ENCODE data around the gene SHOC2. TPM values are rescaled to one million over a fixed set of nuclear protein-coding genes. Genes with fewer than 3 reads are reported as not detected.
A peak's percentile ranks its signal among the peaks of the same experiment; 100 is the strongest.

Gene SHOC2
- total RNA-seq, 4 donors from 2014 or later = 28.4 to 41.9 (median 36.2) TPM

- no peak for TF ChIP-seq POLR2A (IDR thresholded peaks at IDR 0.05)
- no peak for TF ChIP-seq CTCF (IDR thresholded peaks at IDR 0.05)
- 1 to 2% methylated on average over 16 of the region's 16 CpGs for WGBS, 2 donors
- peak overlapping the region; percentile 65 for H3K4me3 ChIP-seq (ENCODE audit: low read depth, poor library complexity, severe bottlenecking)
- no peak for DNase-seq (ENCODE audit: low spot score in 2 of 2)
- intact Hi-C loops (cut with DNase I; ENCODE audit: low total_unique reads) = no loop called here
Measured at GRCh38 chr10:110872984-110873923, 46.1 kb upstream of the SHOC2 start.

GRCh38 chr10:110873951-110874350 lies 45.5 kb upstream of the SHOC2 start:
- TF ChIP-seq CTCF (IDR thresholded peaks at IDR 0.05) = no peak
- TF ChIP-seq POLR2A (IDR thresholded peaks at IDR 0.05) = no peak
- 36 to 47% methylated on average over 2 of the region's 2 CpGs for WGBS, 2 donors
- no peak overlapping the region for H3K4me3 ChIP-seq (ENCODE audit: low read depth, poor library complexity, severe bottlenecking)
- no peak for DNase-seq (ENCODE audit: low spot score in 2 of 2)
- intact Hi-C loops (cut with DNase I; ENCODE audit: low total_unique reads) = no loop called here

GRCh38 chr10:110876000-110876399 lies 43.4 kb upstream of the SHOC2 start:
- intact Hi-C loops (cut with DNase I; ENCODE audit: low total_unique reads) = no loop called here

GRCh38 chr10:110876788-110877187 lies 42.6 kb upstream of the SHOC2 start:
- intact Hi-C loops (cut with DNase I; ENCODE audit: low total_unique reads) = no loop called here

More at GRCh38 chr10:110876000-110876399, 43.4 kb upstream of the SHOC2 start:
- no peak for DNase-seq (ENCODE audit: low spot score in 2 of 2)
- H3K4me3 ChIP-seq (ENCODE audit: low read depth, poor library complexity, severe bottlenecking) = no peak overlapping the region
- TF ChIP-seq CTCF (IDR thresholded peaks at IDR 0.05) (no peak), POLR2A (IDR thresholded peaks at IDR 0.05) (no peak)
- WGBS, 2 donors = 68 to 75% methylated on average over 2 of the region's 2 CpGs

GRCh38 chr10:110880012-110880411 lies 39.4 kb upstream of the SHOC2 start:
- no peak for DNase-seq (ENCODE audit: low spot score in 2 of 2)
- WGBS, 2 donors = 69 to 75% methylated on average over 3 of the region's 3 CpGs
- no peak for TF ChIP-seq CTCF (IDR thresholded peaks at IDR 0.05)
- TF ChIP-seq POLR2A (IDR thresholded peaks at IDR 0.05) = no peak
- intact Hi-C loops (cut with DNase I; ENCODE audit: low total_unique reads) = no loop called here
- H3K4me3 ChIP-seq (ENCODE audit: low read depth, poor library complexity, severe bottlenecking) = no peak overlapping the region

More at GRCh38 chr10:110876788-110877187, 42.6 kb upstream of the SHOC2 start:
- 97 to 100% methylated on average over 1 of the region's 1 CpG for WGBS, 2 donors
- TF ChIP-seq CTCF (IDR thresholded peaks at IDR 0.05) (no peak), POLR2A (IDR thresholded peaks at IDR 0.05) (no peak)
- no peak overlapping the region for H3K4me3 ChIP-seq (ENCODE audit: low read depth, poor library complexity, severe bottlenecking)
- DNase-seq (ENCODE audit: low spot score in 2 of 2) = no peak
